Suprapubic skin (tissue), 3 donors: Measurements from ENCODE around the gene TMEM178B.

Experiments
- EP300 ChIP-seq: sonication (generic); formaldehyde crosslinking; IDR thresholded peaks from one replicate; pipeline ENCODE4 v1.6.1; 2017; ENCODE audit warnings: antibody characterized with exemption
- POLR2A ChIP-seq, 2 donors: fragments of 450-650 bp; IDR thresholded peaks; one replicate each; pipeline ENCODE4 v1.6.1; 2017; ENCODE audit warnings: antibody characterized with exemption in 2 of 2, mild to moderate bottlenecking in 2 of 2, moderate library complexity in 2 of 2
- TF ChIP-seq, protein P1 (sequence below), 2 donors: fragments of 200-600 bp in 1 of 2; fragments of 450-650 bp in 1 of 2; sonication (generic) in 1 of 2; IDR thresholded peaks; one replicate each; pipeline ENCODE4 v1.5.1; 2016 to 2019; ENCODE audit warnings: antibody characterized with exemption in 2 of 2, mild to moderate bottlenecking in 1 of 2, moderate library complexity in 1 of 2

DNA sequence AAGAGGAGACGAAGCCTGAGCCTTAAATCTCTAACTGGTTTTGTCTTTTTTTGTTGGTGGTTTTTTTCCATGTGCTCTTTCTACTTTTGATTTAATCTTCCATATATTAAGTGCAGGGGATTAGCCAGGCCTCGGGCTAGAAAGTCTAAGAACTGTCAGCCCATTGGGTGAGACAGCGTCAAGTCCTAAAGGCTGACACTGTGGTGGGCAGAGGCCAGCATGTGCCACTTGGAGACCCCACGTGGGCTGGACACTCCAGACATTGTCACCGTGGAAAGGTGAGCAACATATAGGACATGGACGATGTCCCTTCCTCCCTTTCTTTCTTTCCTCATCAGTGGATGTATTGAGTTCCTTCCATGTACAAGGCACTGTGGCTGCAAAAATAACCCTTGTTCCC lies 129.3 kb downstream of the TMEM178B start:
- TF ChIP-seq, protein P1, sequence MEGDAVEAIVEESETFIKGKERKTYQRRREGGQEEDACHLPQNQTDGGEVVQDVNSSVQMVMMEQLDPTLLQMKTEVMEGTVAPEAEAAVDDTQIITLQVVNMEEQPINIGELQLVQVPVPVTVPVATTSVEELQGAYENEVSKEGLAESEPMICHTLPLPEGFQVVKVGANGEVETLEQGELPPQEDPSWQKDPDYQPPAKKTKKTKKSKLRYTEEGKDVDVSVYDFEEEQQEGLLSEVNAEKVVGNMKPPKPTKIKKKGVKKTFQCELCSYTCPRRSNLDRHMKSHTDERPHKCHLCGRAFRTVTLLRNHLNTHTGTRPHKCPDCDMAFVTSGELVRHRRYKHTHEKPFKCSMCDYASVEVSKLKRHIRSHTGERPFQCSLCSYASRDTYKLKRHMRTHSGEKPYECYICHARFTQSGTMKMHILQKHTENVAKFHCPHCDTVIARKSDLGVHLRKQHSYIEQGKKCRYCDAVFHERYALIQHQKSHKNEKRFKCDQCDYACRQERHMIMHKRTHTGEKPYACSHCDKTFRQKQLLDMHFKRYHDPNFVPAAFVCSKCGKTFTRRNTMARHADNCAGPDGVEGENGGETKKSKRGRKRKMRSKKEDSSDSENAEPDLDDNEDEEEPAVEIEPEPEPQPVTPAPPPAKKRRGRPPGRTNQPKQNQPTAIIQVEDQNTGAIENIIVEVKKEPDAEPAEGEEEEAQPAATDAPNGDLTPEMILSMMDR (IDR thresholded peaks at IDR 0.05) = no peak
- TF ChIP-seq POLR2A (IDR thresholded peaks at IDR 0.05) = no peak
- no peak for TF ChIP-seq EP300
